Adrenal gland (tissue), 12 donors: Measurements from ENCODE around the gene TNIK. TPM values are rescaled to one million over a fixed set of nuclear protein-coding genes. Genes with fewer than 3 reads are reported as not detected.

Experiments used
- DNase-seq, 7 donors: peaks; one replicate each; pipeline ENCODE4 v3.0.0-alpha.2; 2019 to 2020
- H3K27ac ChIP-seq, 5 donors: fragments of 200-600 bp; sonication (generic) in 4 of 5; 1 replicate in 3 of 5; 2 replicates in 2 of 5; pipeline versions ENCODE4 v1.5.1 to v1.8.0; 2016 to 2020; ENCODE audit warnings: mild to moderate bottlenecking in 1 of 5
- H3K27me3 ChIP-seq: fragments of 200-600 bp; 2 replicates; pipeline ENCODE4 v1.8.0; 2021
- H3K36me3 ChIP-seq, 2 donors: fragments of 200-600 bp; replicated peaks in 1 of 2; 1 replicate in 1 of 2; 2 replicates in 1 of 2; pipeline versions ENCODE4 v1.5.1 to v1.8.0; 2018 to 2022
- H3K4me1 ChIP-seq, 2 donors: fragments of 200-600 bp; replicated peaks in 1 of 2; 1 replicate in 1 of 2; 2 replicates in 1 of 2; pipeline versions ENCODE4 v1.5.1 to v1.8.0; 2018 to 2021
- H3K4me3 ChIP-seq, 4 donors: fragments of 200-600 bp; sonication (generic) in 3 of 4; one replicate each; pipeline ENCODE4 v1.5.1; 2016 to 2018
- H3K9me3 ChIP-seq, 3 donors: fragments of 200-600 bp; sonication (generic) in 1 of 3; replicated peaks in 1 of 3; 1 replicate in 2 of 3; 2 replicates in 1 of 3; pipeline versions ENCODE4 v1.5.1 to v1.8.0; 2016 to 2021
- CTCF ChIP-seq, 6 experiments: fragments of 450-650 bp in 4 of 6; fragments of 200-600 bp in 2 of 6; sonication (generic) in 1 of 6; IDR thresholded peaks; 1 replicate in 5 of 6; 2 replicates in 1 of 6; pipeline versions ENCODE4 v1.5.1 to v1.8.0; 2016 to 2021; ENCODE audit warnings: antibody characterized with exemption in 6 of 6, mild to moderate bottlenecking in 2 of 6, moderate library complexity in 1 of 6
- POLR2A ChIP-seq, 2 donors: fragments of 450-650 bp; IDR thresholded peaks; one replicate each; pipeline ENCODE4 v1.6.1; 2017; ENCODE audit warnings: antibody characterized with exemption in 2 of 2, mild to moderate bottlenecking in 2 of 2, moderate library complexity in 1 of 2
- WGBS, 4 donors: extraction: QIAGEN DNeasy Blood & Tissue Kit in 2 of 4; methylation state at CpG; one replicate each; pipeline versions ENCODE4 v1.1.5 to v1.1.7; 2013 to 2017; 5-methylcytosine and 5-hydroxymethylcytosine counted together
- intact Hi-C, 2 donors: fragments of 100-400 bp; cut with DNase I; formaldehyde crosslinking; loops; one replicate each; pipeline versions ENCODE4 v1.14.1 to v1.15.0; 2022 to 2023
- polyA plus RNA-seq, 3 donors: library from polyadenylated mRNA; stranded (reverse); fragments of 200-250 nt in 2 of 3; fragments of 350-450 nt in 1 of 3; fragmentation: Illumina TruSeq in 1 of 3; extraction: RNeasy Lipid Tissue Mini Kit (QIAGEN cat#74804) in 1 of 3; gene quantifications; one replicate each; pipeline ENCODE4 v1.2.3, GENCODE V29; 2013 to 2014
- total RNA-seq, 9 donors: library from RNA; depleted of rRNA in 4 of 9; stranded (reverse); fragments of >200 nt in 4 of 9; fragments of 120-200 nt in 1 of 9; fragmentation: NEBNext Ultra II Directional in 1 of 9; extraction: Animal tissue kit (Norgen Biotek cat#: 25700) in 1 of 9; gene quantifications; one replicate each; pipeline versions ENCODE4 v1.1.0 to v1.2.4, GENCODE V29; 2013 to 2023
- donor health status: healthy with polysubstance abuse.
- donor health status: Bipolar disorder and iron deficiency.
- donor health status: DM: yes; HTN: yes; CAD: no.
- donor health status: DM: no; HTN: no; CAD: no.
- donor health status: DM: no; HTN: no; CAD: no.
- donor health status: DM: yes; HTN: yes; CAD: no.

The TNIK gene
- total and polyA plus RNA-seq, 12 donors, result 4.9 to 33.1 (median 10.7) TPM

- H3K4me1 ChIP-seq, result peaks cover 0 to 14% of the 10 kb centered on the region in 2 donors
- DNase-seq, result no peak
- intact Hi-C loops, result no loop called here
- H3K4me3 ChIP-seq, result peak overlapping the region in 1 of 4 donors; percentile 84
- H3K27me3 ChIP-seq, result no peaks in the 10 kb centered on the region
- no peak overlapping the region for H3K27ac ChIP-seq
- no peaks in the 10 kb centered on the region for H3K9me3 ChIP-seq
- H3K36me3 ChIP-seq, result no peaks in the 10 kb centered on the region
- TF ChIP-seq CTCF (IDR thresholded peaks at IDR 0.05), result no peak
- TF ChIP-seq POLR2A (IDR thresholded peaks at IDR 0.05), result no peak
- WGBS, 4 donors, result 36 to 49% (median 38%) methylated on average over 7 of the region's 7 CpGs; no CpG with 5 or more reads in 1 of the 4 donors
Observed at GRCh38 chr3:171457607-171458061, 2.6 kb downstream of the TNIK start.

GRCh38 chr3:171456765-171457606 is 3.2 kb downstream of the TNIK start:
- intact Hi-C loops, result no loop called here

GRCh38 chr3:171455603-171456550 is 4.3 kb downstream of the TNIK start:
- no peaks in the 10 kb centered on the region for H3K36me3 ChIP-seq
- DNase-seq, result peak in 4 of 7 donors; percentile 21 to 39 (median 34)
- H3K9me3 ChIP-seq, result no peaks in the 10 kb centered on the region
- H3K27ac ChIP-seq, result no peak overlapping the region
- 29 to 60% (median 47%) methylated on average over 5 of the region's 5 CpGs for WGBS, 4 donors
- H3K4me3 ChIP-seq, result no peak overlapping the region
- H3K4me1 ChIP-seq, result peaks cover 0 to 6% of the 10 kb centered on the region in 2 donors
- intact Hi-C loops, result no loop called here
- TF ChIP-seq POLR2A (IDR thresholded peaks at IDR 0.05) (no peak), CTCF (IDR thresholded peaks at IDR 0.05) (no peak)
- H3K27me3 ChIP-seq, result no peaks in the 10 kb centered on the region

More at GRCh38 chr3:171456765-171457606, 3.2 kb downstream of the TNIK start:
- WGBS, 4 donors, result 69 to 78% (median 75%) methylated on average over 6 of the region's 6 CpGs
- no peak overlapping the region for H3K27ac ChIP-seq
- no peak for DNase-seq
- H3K4me1 ChIP-seq, result peaks cover 0 to 14% of the 10 kb centered on the region in 2 donors
- no peak overlapping the region for H3K4me3 ChIP-seq
- H3K27me3 ChIP-seq, result no peaks in the 10 kb centered on the region
- no peaks in the 10 kb centered on the region for H3K9me3 ChIP-seq
- no peaks in the 10 kb centered on the region for H3K36me3 ChIP-seq
- TF ChIP-seq POLR2A (IDR thresholded peaks at IDR 0.05) (no peak), CTCF (IDR thresholded peaks at IDR 0.05) (no peak)

- peaks cover 0 to 5% of the 10 kb centered on the region in 2 donors for H3K4me1 ChIP-seq
- WGBS, 4 donors, result 82 to 97% (median 86%) methylated on average over 8 of the region's 8 CpGs
- no peaks in the 10 kb centered on the region for H3K36me3 ChIP-seq
- TF ChIP-seq POLR2A (IDR thresholded peaks at IDR 0.05) (no peak), CTCF (IDR thresholded peaks at IDR 0.05) (no peak)
- no peaks in the 10 kb centered on the region for H3K9me3 ChIP-seq
- intact Hi-C loops, result no loop called here
- no peak overlapping the region for H3K27ac ChIP-seq
- no peaks in the 10 kb centered on the region for H3K27me3 ChIP-seq
- H3K4me3 ChIP-seq, result no peak overlapping the region
- DNase-seq, result no peak
Observed at GRCh38 chr3:171454041-171454440, 6.2 kb downstream of the TNIK start.
